ENCODE measurements around the gene KAZN.

Gene KAZN

GRCh38 chr1:15139654-15140350 is 541.3 kb downstream of the KAZN start:
- DNase-seq (ENCODE audit: low read depth in 2 of 2), result no peak

DNA sequence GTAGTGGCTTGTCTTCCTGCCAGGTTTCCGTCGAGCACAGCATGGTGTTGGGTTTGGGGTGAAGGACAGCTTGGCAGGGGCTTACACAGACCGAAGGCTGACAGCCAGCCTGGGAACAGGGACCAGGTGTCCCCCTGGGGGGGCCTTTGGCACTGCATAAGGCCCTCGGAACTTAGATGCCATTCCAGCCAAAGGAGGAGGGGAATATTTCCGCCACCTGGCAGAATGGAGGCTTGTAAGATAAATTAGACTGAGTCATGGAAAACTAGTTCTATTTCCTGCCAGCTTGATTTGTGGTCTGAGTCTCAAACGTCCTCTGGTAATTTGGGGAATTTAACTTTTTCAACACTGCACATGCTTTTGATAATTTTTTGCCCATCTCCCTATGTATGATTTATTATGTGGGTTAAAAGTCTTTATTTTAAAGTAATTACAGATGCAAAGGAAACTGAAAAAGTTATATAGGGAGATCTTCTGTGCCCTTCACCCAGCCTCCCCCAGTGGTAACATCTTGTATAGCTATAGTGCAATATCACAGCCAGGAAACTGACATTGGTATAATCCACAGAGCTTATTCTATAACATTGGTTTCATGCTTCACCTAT is 543.6 kb downstream of the KAZN start:
- no peak for DNase-seq (ENCODE audit: low read depth in 2 of 2)

DNA sequence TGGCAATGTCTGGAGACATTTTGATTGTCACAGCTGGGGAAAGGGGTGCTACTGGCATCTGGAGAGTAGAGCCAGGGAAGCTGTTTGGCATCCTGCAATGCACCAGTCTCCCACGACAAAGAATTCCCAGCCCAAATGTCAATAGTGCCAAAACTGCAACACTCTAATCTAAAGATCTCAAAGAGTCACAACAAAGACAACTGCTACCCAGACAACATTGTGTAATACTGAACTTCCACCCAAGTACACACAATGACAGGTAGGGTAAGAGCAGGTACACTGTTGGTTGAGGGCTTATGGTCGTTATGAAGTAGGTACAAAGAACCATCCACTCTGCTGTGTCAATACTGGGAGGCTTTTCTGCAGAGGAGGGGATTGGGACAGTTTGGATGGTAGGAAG is 546.8 kb downstream of the KAZN start:
- no peak for DNase-seq (ENCODE audit: low read depth in 2 of 2)

DNA sequence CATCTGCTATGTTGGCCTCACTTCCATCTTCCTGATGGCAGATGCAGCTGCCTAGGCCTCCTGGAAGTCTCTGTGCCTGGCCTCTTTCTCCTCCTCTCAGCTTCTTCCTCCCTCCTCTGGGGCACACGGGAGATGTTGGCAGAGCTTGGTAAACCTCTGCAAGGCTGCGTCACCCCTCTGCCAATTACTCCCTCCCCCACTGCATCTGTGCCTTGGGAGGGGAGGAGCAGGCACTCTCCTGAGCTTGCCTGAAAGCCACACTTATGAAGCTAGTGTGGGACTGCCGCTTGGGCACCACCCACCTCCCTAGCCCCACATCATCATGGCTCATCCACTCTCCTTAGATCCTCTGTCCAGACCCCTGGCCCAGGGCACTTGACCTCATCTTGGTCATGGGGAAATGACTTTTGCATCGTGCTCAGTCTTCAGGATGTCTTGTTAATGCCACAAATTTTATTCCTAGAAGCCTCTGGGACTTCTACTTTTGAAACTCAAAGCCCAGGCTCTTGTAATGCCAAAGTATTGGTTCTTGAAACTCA is 547.7 kb downstream of the KAZN start:
- DNase-seq (ENCODE audit: low read depth in 2 of 2), result no peak

GRCh38 chr1:15146971-15147376 is 548.5 kb downstream of the KAZN start:
- no peak for DNase-seq (ENCODE audit: low read depth in 2 of 2)

DNA sequence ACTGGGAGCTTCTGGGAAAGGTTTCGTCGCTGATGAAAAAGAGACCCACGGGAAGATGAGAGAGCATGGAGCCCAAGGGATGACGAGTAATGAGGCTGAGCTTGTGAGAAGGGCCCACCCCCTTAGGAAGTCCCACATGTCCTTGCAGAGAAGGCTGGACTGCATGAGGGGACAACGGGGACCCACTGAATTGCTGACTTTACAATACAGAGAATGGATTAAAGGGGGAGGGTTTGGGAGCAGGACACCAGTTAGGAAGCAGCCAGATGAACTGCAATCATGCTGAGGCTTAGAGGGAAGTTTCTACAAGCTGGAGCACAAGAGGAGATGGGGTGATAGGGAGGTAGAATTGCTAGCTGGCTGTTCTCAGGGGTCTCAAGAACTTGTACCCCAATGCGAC is 549.5 kb downstream of the KAZN start:
- no peak for DNase-seq (ENCODE audit: low read depth in 2 of 2)

GRCh38 chr1:15148475-15148874 is 550.0 kb downstream of the KAZN start:
- no peak for DNase-seq (ENCODE audit: low read depth in 2 of 2)

GRCh38 chr1:15148941-15149340 is 550.5 kb downstream of the KAZN start:
- no peak for DNase-seq (ENCODE audit: low read depth in 2 of 2)

- DNase-seq (ENCODE audit: low read depth in 2 of 2), result no peak
Measured at GRCh38 chr1:15150376-15150775, 551.9 kb downstream of the KAZN start.

GRCh38 chr1:15151377-15151806 is 552.9 kb downstream of the KAZN start:
- DNase-seq (ENCODE audit: low read depth in 2 of 2), result no peak

GRCh38 chr1:15151871-15152270 is 553.4 kb downstream of the KAZN start:
- no peak for DNase-seq (ENCODE audit: low read depth in 2 of 2)

DNA sequence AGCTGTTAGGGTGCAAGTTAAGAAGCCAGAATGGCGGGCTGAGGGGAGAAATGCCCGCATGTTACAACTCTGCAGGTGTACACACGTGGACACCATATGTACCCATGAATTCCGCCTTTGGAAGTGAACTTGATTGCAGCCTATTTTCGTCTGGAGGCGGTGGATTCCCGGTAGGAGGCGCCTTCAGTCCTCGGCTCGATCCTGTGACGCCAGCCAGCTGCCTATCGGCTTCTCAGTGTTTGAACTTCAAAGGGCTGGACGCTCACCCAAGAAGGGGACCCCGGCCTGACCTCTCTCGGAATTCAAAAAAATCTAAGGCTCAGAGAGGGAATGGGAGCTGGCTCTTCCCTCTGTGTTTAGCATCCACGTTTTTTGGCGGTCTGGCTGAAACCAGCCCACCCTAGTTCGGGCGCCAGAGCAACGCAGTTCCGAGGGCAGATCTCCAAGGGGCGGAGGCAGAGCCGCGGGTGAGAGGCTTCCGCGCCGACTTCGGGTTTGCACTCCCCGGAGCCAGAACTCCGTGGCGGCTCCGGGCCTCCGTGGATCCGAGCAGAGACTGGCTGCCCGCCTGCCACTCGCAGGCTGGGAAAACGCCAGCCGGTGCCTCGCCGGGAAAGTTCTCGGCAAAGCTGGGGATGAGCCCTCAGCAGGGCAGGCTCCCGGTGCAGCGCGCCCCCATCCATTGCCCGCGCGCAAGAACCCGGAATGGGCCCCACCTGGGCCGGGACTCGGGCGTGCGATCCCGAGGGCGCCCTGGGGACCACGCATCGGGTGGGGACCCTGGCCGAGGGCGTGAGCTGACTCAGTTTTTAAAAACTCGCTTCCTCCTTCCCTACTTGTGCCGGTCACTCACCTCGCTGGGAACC is 554.1 kb downstream of the KAZN start:
- DNase-seq (ENCODE audit: low read depth in 2 of 2), result no peak

GRCh38 chr1:15153184-15153841 is 554.8 kb downstream of the KAZN start, which contains the start of gene TMEM51:
Gene TMEM51 (plus strand): TSS chr1:15153747. CDS start chr1:15215088, 61,341 bp downstream.
- no peak for DNase-seq (ENCODE audit: low read depth in 2 of 2)

DNA sequence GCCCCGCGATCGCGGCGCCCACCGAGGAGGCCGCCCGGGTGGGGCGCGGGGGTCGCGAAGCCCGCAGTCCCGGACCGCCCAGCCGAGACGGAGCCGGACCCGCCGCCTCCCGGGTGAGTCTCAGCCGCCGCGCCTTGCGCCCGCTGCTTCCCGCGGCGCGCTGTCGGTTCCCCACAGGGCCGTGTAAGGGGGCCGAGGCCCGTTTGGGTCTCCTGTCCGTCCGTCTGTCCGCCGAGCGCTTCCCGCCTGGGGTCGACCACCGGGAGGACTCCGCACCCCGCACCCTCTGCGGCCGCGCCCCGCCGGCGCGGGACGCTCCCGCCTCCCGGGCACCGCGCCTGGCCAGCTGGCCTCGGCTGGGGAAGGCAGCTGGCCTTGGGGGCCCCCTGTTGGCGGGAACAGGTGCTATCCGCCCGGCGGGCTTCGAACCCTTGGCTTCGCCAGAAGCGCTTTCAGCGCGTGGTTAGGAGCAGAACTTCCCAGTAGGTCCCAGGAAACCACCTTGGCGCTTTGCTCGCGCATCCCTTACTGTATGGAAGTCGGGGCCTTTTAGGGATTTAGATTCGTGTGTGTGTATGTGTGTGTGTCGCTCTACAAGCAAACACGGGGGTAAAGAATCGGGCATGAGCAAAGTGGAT is 555.5 kb downstream of the KAZN start:
- peak in 1 of 2 donors; percentile 37 for DNase-seq (ENCODE audit: low read depth in 2 of 2)

- DNase-seq (ENCODE audit: low read depth in 2 of 2), result no peak
Measured at GRCh38 chr1:15154480-15155036, 556.1 kb downstream of the KAZN start.

DNA sequence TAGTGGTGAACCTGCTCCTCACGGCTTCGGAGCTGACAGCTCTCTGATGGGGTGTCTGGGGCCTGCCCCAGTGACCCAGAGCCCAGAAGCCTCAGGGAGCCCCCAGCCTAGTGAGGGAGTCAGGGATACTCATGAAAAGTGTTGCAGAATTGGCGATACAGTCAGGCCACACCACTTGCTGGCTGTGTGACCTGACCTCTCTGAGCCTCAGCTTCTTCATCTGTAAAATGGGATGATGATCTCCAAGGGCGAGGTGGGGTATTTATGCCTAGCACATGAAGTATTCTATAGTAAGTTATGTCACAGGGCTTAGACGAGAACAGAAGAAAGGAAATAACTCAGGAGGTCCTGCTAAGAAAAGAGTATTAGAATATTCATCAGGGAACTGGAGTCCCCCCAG is 556.7 kb downstream of the KAZN start:
- no peak for DNase-seq (ENCODE audit: low read depth in 2 of 2)

DNA sequence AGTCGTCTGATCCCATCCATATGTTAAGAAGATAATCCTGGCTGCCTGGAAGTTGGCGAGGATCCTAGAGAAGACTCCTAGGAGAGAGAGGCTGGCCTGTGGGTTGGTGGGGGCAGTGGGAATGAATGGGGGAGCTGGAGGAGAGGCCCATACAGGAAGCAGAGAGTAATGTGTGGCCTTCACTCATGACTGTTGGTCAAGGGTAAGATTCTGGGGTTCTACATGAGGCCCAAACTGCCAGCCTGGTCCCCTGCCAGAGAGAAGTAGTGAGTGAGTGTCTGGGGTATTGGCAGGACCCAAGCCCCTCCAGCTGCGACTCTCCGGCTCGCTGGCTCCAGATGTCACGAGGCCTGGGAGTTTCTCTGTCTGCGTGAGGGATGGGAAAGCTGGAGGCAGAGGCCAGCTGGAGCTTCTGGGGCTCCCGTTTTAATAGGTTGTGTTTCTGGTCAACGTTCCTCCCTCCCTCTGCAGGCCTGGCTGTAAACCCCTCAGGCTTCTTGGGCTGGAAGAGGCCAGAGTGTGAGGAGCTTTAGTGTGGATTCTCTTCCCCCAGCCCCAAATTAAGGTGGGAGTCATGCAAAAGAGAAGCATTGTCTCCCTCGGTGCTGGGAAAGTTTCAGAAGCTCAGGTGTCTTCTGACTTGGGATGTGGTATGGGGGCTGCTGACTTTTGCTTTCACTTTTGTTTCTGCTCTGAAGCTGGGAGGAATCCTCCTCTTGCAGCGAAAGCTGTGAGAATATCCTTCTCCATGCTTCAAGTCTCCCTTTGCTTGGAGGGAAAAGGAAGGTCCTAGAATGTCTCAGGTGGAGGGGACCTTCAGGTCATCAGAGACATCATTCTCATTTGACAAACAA is 557.6 kb downstream of the KAZN start:
- no peak for DNase-seq (ENCODE audit: low read depth in 2 of 2)

- no peak for DNase-seq (ENCODE audit: low read depth in 2 of 2)
Measured at GRCh38 chr1:15156807-15157380, 558.4 kb downstream of the KAZN start.

GRCh38 chr1:15157524-15158399 is 559.3 kb downstream of the KAZN start:
- no peak for DNase-seq (ENCODE audit: low read depth in 2 of 2)

All from stimulated activated CD4-positive, alpha-beta T cell treated with anti-CD3 and anti-CD28 coated beads, Interleukin-1b, Interleukin-23, amount 100 ng/mL, for 4 hours (primary cell).